ENCODE results near the gene PARVG.

PARVG gene

DNA sequence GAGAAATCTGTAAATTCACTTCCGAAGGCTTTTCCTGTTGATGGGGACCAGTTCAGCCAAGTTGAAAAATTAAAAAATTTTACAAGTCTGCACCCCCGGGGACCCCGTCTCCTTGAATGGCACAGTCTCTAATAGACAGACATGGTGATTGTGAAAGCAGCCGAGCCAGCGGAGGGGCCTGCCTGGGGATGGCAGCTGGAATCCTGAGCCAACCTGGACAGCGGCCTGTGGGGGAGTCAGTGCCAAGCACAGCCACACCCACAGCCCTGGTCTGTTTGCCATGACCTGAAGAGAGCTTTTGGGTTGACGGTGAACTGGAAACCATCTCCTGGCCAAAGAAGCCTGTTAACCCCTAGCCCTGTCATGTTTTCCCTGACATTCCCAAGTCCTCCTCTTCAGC is 64.7 kb downstream of the PARVG start:
- no peak for DNase-seq (ENCODE audit: low spot score)

- no peak for DNase-seq (ENCODE audit: low spot score)
Measured at GRCh38 chr22:44245867-44246266, 65.1 kb downstream of the PARVG start.

DNA sequence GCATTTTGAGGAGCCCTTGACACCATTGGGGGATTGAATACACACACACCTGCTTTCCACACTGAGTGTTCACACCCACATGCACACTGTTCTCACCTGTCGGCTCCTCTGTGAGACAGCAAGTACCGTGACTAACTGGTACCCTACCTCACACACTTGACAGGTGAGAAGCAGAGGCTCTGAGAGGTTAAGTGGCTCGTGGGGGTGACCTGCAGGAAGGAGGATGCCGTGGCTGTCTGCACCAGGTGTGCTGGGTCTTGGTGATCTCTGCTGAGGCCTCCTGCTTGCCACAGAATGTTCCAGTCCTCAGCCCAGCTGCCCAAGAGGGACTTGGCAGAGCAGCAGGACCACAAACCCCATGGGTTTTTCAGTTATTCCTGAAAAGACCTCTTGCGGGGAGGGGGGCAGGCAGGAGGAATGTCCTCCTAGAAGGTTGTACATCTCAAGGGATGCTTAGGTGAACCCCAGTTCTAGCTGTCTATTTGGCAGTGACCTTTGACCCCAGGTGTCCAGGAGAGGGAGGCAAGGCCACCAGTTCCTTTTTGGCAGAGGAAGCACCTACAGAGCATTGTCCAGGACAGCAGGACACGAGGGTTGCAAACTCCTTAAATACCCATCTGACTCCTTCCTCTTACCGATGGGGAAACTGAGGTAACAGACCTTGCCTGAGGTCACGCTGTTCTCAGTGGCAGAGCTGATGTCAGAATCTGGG is 66.0 kb downstream of the PARVG start:
- DNase-seq (ENCODE audit: low spot score), result no peak

DNA sequence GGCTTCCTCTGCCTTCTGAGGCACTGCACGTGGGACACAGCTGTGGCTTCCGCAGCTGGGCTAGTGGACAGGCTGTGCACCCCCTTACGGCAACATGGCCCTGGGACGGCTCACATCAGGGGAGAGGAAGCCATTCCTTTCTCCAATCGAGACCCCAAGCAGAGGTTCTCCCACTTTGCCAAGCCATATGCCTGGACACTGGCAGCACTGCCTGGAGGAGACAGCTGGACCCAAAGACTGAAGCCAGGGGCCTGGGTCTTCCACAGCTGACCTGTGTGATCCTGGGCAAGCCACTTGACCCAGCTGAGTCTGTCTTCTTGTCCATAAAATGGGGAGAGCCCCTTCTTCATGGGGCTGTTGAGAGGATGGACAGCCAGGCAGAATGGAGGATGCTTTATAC is 66.6 kb downstream of the PARVG start:
- no peak for DNase-seq (ENCODE audit: low spot score)

DNA sequence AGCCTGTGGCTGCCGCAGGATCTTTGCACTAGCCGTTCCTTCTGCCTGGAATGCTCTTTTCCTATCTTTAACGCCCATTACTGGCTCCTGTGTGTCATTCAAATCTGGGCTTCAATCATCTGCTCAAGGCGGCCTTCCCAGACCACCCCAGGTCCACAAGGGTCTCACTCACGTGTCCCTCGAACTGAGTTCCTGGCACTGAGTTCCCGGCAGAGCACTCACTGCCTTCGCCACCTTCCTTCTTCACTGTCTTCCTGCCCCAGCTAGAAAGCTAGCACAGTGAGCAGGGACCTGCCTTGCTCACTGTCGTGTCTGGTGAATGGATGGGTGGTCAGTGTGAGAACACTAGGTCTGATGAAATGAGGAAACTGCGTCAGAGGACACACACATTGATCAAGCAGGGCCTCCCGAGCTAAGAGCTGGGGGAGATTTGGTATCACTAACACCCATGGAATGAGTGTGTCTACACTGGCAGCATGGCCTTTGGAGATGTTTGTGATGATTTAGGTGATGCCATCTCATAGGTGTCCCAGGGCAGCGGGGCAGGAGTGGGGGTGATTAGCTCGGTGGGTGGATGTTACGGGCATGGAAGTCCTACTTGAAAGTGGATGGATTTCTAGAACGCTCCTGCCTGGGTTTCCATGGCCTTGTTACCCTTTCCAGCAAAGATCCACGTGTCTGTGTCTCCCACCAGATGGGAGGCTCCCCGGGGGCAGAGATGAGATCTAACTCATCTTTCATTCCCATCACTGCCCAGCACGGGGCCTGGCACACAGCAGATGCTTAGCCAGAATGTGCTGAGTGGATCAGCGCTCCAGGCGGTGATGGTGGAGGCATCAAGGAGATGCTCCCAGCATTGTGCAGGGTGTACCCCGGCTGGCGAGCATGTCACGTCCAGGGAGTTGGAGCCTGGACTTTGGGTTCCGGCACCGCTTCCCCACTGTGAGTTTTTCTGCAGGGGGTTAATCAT is 67.5 kb downstream of the PARVG start:
- no peak for DNase-seq (ENCODE audit: low spot score)

DNA sequence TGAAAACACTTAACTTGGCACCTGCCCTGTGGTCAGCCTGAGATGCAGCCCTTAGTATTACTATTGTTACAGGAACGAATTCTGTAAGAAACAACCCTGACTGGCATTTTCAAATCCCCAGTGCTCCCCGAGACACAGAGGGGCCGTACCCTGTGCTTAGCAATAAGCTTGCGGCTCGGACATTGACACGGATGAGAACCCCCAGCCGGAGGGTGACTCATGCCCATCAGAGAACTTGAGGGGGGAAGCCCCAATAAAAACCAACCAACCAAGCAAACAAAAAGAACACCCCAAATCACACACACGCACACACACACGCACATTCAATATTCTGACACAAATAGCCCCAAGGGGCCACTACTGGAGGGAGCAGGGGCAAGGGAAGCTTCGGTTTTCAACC is 68.2 kb downstream of the PARVG start:
- no peak for DNase-seq (ENCODE audit: low spot score)

DNA sequence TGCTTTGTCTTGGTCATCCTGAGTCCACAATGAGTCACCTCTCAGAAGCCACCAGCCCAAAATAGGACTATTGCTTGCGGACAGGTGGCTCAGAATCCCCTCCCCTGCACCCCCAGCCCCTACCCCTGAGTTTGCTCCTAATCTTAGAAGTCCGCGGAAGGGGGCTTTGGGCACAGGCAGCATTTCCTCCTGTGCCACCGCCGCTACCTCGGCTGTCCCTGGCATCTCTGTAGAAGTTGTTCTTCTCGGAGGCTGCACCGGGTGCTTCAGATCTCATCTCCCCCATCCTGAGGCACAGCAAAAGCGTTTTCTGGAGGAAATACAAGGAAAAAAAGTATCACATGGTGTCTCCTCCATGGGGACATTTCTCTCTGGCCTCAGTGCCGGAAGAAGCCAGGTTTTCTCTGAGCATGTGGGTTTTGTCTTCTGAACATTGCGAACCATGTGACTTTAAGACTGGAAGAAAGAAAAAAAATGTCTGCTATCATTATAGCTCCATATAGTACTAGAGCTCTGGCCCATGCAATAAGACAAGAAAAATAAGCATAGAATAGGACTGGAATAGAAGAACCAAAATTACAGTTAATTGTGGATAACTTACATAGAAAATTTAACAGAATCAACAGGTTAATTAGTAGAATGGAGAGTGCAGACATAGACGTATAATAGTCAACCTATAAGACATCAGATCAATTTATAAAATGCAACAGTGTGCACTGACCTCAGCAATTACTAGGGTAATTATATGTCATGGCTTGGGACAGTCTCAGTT is 68.8 kb downstream of the PARVG start:
- no peak for DNase-seq (ENCODE audit: low spot score)

DNA sequence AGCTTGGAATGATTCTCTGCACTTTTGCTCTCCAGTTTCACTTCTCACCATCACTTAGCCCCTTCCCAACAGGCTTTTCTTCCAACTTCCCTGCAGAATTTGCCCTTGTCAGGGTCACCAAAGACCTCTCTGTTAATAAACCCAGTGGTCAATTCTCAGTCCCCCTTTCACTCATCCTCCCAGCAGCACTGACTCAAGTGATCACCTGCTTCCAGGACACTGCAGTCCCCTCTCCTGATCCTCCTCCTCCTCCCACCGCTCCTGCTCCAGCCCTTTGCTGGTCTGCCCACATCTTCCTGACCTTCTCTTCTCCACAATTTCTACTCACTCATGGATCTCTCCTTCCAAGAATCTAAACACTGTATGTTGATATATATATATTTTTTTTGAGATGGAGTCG is 74.1 kb downstream of the PARVG start:
- DNase-seq (ENCODE audit: low spot score), result no peak

GRCh38 chr22:44256085-44256484 is 75.4 kb downstream of the PARVG start:
- DNase-seq (ENCODE audit: low spot score), result no peak

DNA sequence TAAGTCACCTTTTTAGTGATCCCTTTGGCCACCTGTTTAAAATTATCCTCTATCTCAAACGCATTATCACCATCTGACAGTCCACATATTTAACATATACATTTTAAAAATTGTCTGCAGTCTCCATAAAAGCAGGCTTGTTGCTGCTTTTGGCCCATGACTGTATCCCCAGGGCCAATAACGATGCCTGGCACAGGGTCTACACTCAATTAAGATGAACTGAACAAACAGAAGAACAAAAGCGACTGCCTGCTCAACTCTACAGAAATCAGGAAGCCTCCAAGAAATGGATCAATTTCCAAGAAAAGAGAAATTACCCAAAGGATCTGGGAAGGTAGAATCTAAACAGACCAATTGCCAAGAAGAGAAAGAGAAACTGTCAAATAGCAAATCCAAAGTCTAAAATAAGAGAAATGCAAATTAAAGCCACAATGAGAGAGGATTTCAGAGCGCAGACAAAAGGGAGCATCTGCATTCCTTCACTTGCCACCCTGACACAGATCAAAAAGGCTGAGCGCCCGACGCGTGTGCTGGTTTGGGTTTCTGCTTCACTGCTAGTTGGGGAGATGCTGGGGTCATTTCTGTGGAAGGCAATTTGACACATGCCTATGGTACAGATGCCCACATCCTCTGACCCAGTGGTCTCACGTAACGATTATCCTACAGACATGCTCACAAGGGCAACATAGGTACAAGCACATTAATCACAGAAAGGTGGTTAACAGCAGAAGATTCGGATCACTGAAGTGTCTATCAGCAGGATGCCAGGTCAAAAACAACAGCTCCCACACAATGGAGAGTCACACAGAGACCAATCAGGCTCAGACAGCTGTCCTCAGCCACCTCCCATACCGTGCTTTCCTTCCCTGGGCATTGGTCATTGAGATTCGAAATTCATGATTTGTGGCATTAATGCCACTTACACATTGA is 76.1 kb downstream of the PARVG start:
- no peak for DNase-seq (ENCODE audit: low spot score)
